ENCODE measurements around the gene NUB1. TPM values are rescaled to one million over a fixed set of nuclear protein-coding genes. Genes with fewer than 3 reads are reported as not detected.

The NUB1 gene
- total RNA-seq, 4 donors from 2014 or later = 39.3 to 70.8 (median 41.7) TPM

GRCh38 chr7:151306860-151307259, 34.8 kb upstream of the NUB1 start:
- peaks cover 19% of the 10 kb centered on the region for H3K27me3 ChIP-seq
- no peaks in the 10 kb centered on the region for H3K9me3 ChIP-seq
- no peak for DNase-seq (ENCODE audit: low spot score in 2 of 2)
- no peak overlapping the region for H3K27ac ChIP-seq
- WGBS = 84% methylated on average over 3 of the region's 3 CpGs
- H3K4me1 ChIP-seq = peaks cover 9% of the 10 kb centered on the region
- no peak for TF ChIP-seq POLR2A (IDR thresholded peaks at IDR 0.05)
- no peak for TF ChIP-seq EP300 (IDR thresholded peaks at IDR 0.05)
- no peak for TF ChIP-seq POLR2AphosphoS5 (IDR thresholded peaks at IDR 0.05)
- no peak for TF ChIP-seq CTCF (IDR thresholded peaks at IDR 0.05)
- no peak overlapping the region for H3K4me3 ChIP-seq
- H3K36me3 ChIP-seq = no peaks in the 10 kb centered on the region

- H3K36me3 ChIP-seq = no peaks in the 10 kb centered on the region
- peaks cover 18% of the 10 kb centered on the region for H3K27me3 ChIP-seq
- H3K27ac ChIP-seq = no peak overlapping the region
- no peak overlapping the region for H3K4me3 ChIP-seq
- peaks cover 9% of the 10 kb centered on the region for H3K4me1 ChIP-seq
- no peak for DNase-seq (ENCODE audit: low spot score in 2 of 2)
- TF ChIP-seq CTCF (IDR thresholded peaks at IDR 0.05) (no peak), POLR2A (IDR thresholded peaks at IDR 0.05) (no peak), EP300 (IDR thresholded peaks at IDR 0.05) (no peak), POLR2AphosphoS5 (IDR thresholded peaks at IDR 0.05) (no peak)
- WGBS = 77% methylated on average over 7 of the region's 7 CpGs
- no peaks in the 10 kb centered on the region for H3K9me3 ChIP-seq
Measured at GRCh38 chr7:151307536-151307935, 34.1 kb upstream of the NUB1 start.

GRCh38 chr7:151308256-151308655, 33.4 kb upstream of the NUB1 start:
- no peaks in the 10 kb centered on the region for H3K36me3 ChIP-seq
- peaks cover 7% of the 10 kb centered on the region for H3K4me1 ChIP-seq
- WGBS = 94% methylated on average over 5 of the region's 6 CpGs
- H3K4me3 ChIP-seq = no peak overlapping the region
- no peak overlapping the region for H3K27ac ChIP-seq
- TF ChIP-seq POLR2A (IDR thresholded peaks at IDR 0.05) = no peak
- TF ChIP-seq EP300 (IDR thresholded peaks at IDR 0.05) = no peak
- TF ChIP-seq CTCF (IDR thresholded peaks at IDR 0.05) = no peak
- no peak for DNase-seq (ENCODE audit: low spot score in 2 of 2)
- H3K27me3 ChIP-seq = peaks cover 11% of the 10 kb centered on the region
- no peaks in the 10 kb centered on the region for H3K9me3 ChIP-seq

GRCh38 chr7:151308791-151309190, 32.8 kb upstream of the NUB1 start:
- Histone ChIP-seq H3K4me3 (no peak overlapping the region), H3K36me3 (no peaks in the 10 kb centered on the region), H3K27me3 (peaks cover 6% of the 10 kb centered on the region), H3K4me1 (peaks cover 5% of the 10 kb centered on the region), H3K27ac (no peak overlapping the region), H3K9me3 (no peaks in the 10 kb centered on the region)
- TF ChIP-seq CTCF (IDR thresholded peaks at IDR 0.05) (no peak), POLR2AphosphoS5 (IDR thresholded peaks at IDR 0.05) (no peak), POLR2A (IDR thresholded peaks at IDR 0.05) (no peak), EP300 (IDR thresholded peaks at IDR 0.05) (no peak)
- WGBS = 70% methylated on average over 7 of the region's 8 CpGs
- no peak for DNase-seq (ENCODE audit: low spot score in 2 of 2)

GRCh38 chr7:151309311-151309710, 32.3 kb upstream of the NUB1 start:
- Histone ChIP-seq H3K27me3 (peaks cover 5% of the 10 kb centered on the region), H3K36me3 (no peaks in the 10 kb centered on the region), H3K9me3 (no peaks in the 10 kb centered on the region), H3K4me1 (peaks cover 9% of the 10 kb centered on the region), H3K27ac (no peak overlapping the region), H3K4me3 (no peak overlapping the region)
- no peak for DNase-seq (ENCODE audit: low spot score in 2 of 2)
- 30% methylated on average over 4 of the region's 4 CpGs for WGBS
- no peak for TF ChIP-seq EP300 (IDR thresholded peaks at IDR 0.05)
- no peak for TF ChIP-seq POLR2A (IDR thresholded peaks at IDR 0.05)
- no peak for TF ChIP-seq CTCF (IDR thresholded peaks at IDR 0.05)
- no peak for TF ChIP-seq POLR2AphosphoS5 (IDR thresholded peaks at IDR 0.05)
